Transverse colon (tissue), 3 donors: Measurements from ENCODE around the gene KRTAP4-1.

Source experiments
- CTCF ChIP-seq, 5 experiments: fragments of 200-600 bp in 3 of 5; fragments of 450-650 bp in 2 of 5; sonication (generic) in 3 of 5; IDR thresholded peaks; 1 replicate in 2 of 5; 2 replicates in 3 of 5; pipeline ENCODE4 v1.5.1; 2016 to 2017; ENCODE audit warnings: antibody characterized with exemption in 5 of 5, inconsistent platforms in 3 of 5, mild to moderate bottlenecking in 2 of 5, moderate library complexity in 1 of 5
- EP300 ChIP-seq: sonication (generic); formaldehyde crosslinking; IDR thresholded peaks from one replicate; pipeline ENCODE4 v1.6.1; 2017; ENCODE audit warnings: antibody characterized with exemption, low read depth
- POLR2A ChIP-seq: fragments of 450-650 bp; IDR thresholded peaks from one replicate; pipeline ENCODE4 v1.6.1; 2016; ENCODE audit warnings: antibody characterized with exemption, mild to moderate bottlenecking, moderate library complexity

- TF ChIP-seq POLR2A (no peak), CTCF (IDR thresholded peaks at IDR 0.05) (no peak), EP300 (no peak)
Measured at GRCh38 chr17:41177727-41178271, 6.9 kb downstream of the KRTAP4-1 start, which contains the start of gene KRTAP4-2.
